ENCODE results near the gene CPT1B. TPM values are rescaled to one million over a fixed set of nuclear protein-coding genes. Genes with fewer than 3 reads are reported as not detected.

Gene CPT1B
- total RNA-seq, 1 donor from 2014 or later = 3.4 TPM

- no peak for TF ChIP-seq CTCF (IDR thresholded peaks at IDR 0.05; ENCODE audit: insufficient read depth, low read length, severe bottlenecking)
- peaks cover 2% of the 10 kb centered on the region for H3K27me3 ChIP-seq (ENCODE audit: control insufficient read depth, insufficient read depth, low read length)
- DNase-seq (ENCODE audit: low read depth) = peak; percentile 18
- no peak for FAIRE-seq
- no peaks in the 10 kb centered on the region for H3K36me3 ChIP-seq (ENCODE audit: control insufficient read depth, insufficient read depth, low read length)
- no peak overlapping the region for H3K4me3 ChIP-seq (ENCODE audit: low read depth, low read length)
Observed at GRCh38 chr22:50613291-50613981, 35.2 kb upstream of the CPT1B start.

- Histone ChIP-seq H3K4me3 (ENCODE audit: low read depth, low read length) (no peak overlapping the region), H3K27me3 (ENCODE audit: control insufficient read depth, insufficient read depth, low read length) (peaks cover 2% of the 10 kb centered on the region), H3K36me3 (ENCODE audit: control insufficient read depth, insufficient read depth, low read length) (no peaks in the 10 kb centered on the region)
- no peak for TF ChIP-seq CTCF (IDR thresholded peaks at IDR 0.05; ENCODE audit: insufficient read depth, low read length, severe bottlenecking)
- FAIRE-seq (no peak), DNase-seq (ENCODE audit: low read depth) (no peak)
Observed at GRCh38 chr22:50612528-50613221, 34.4 kb upstream of the CPT1B start.

GRCh38 chr22:50612168-50612527 is 33.9 kb upstream of the CPT1B start:
- Histone ChIP-seq H3K36me3 (ENCODE audit: control insufficient read depth, insufficient read depth, low read length) (no peaks in the 10 kb centered on the region), H3K27me3 (ENCODE audit: control insufficient read depth, insufficient read depth, low read length) (peaks cover 2% of the 10 kb centered on the region), H3K4me3 (ENCODE audit: low read depth, low read length) (no peak overlapping the region)
- no peak for TF ChIP-seq CTCF (IDR thresholded peaks at IDR 0.05; ENCODE audit: insufficient read depth, low read length, severe bottlenecking)
- DNase-seq (ENCODE audit: low read depth) = no peak
- no peak for FAIRE-seq

- Histone ChIP-seq H3K4me3 (ENCODE audit: low read depth, low read length) (no peak overlapping the region), H3K36me3 (ENCODE audit: control insufficient read depth, insufficient read depth, low read length) (no peaks in the 10 kb centered on the region), H3K27me3 (ENCODE audit: control insufficient read depth, insufficient read depth, low read length) (peaks cover 2% of the 10 kb centered on the region)
- FAIRE-seq = no peak
- TF ChIP-seq CTCF (IDR thresholded peaks at IDR 0.05; ENCODE audit: insufficient read depth, low read length, severe bottlenecking) = no peak
- no peak for DNase-seq (ENCODE audit: low read depth)
Observed at GRCh38 chr22:50611341-50612060, 33.3 kb upstream of the CPT1B start.

GRCh38 chr22:50610581-50610980 is 32.4 kb upstream of the CPT1B start:
- no peaks in the 10 kb centered on the region for H3K36me3 ChIP-seq (ENCODE audit: control insufficient read depth, insufficient read depth, low read length)
- H3K27me3 ChIP-seq (ENCODE audit: control insufficient read depth, insufficient read depth, low read length) = peaks cover 2% of the 10 kb centered on the region
- no peak overlapping the region for H3K4me3 ChIP-seq (ENCODE audit: low read depth, low read length)
- TF ChIP-seq CTCF (IDR thresholded peaks at IDR 0.05; ENCODE audit: insufficient read depth, low read length, severe bottlenecking) = no peak
- DNase-seq (ENCODE audit: low read depth) (no peak), FAIRE-seq (no peak)

All from bronchial epithelial cell (primary cell).